Skeletal muscle satellite cell (primary cell): ENCODE results near the gene TLE4.

Source experiments
- H3K27me3 ChIP-seq: 2 replicates; pipeline ENCODE4 v1.7.0; 2013; ENCODE audit warnings: low read length; ENCODE audit not compliant: control insufficient read depth, insufficient read depth
- H3K36me3 ChIP-seq: 2 replicates; pipeline ENCODE4 v1.7.0; 2013; ENCODE audit warnings: mild to moderate bottlenecking, control low read depth, low read length; ENCODE audit not compliant: insufficient read depth
- H3K4me1 ChIP-seq: 2 replicates; pipeline ENCODE4 v1.7.0; 2013; ENCODE audit warnings: low read length; ENCODE audit not compliant: control insufficient read depth, insufficient read depth
- H3K4me2 ChIP-seq: 2 replicates; pipeline ENCODE4 v1.7.0; 2013; ENCODE audit warnings: mild to moderate bottlenecking, low read length
- H3K4me3 ChIP-seq: 2 replicates; pipeline ENCODE4 v1.7.0; 2013; ENCODE audit warnings: low read length
- H3K9ac ChIP-seq: 2 replicates; pipeline ENCODE4 v1.7.0; 2013; ENCODE audit warnings: mild to moderate bottlenecking, low read depth, low read length, moderate library complexity
- H3K9me3 ChIP-seq: replicated peaks from 2 replicates; pipeline ENCODE4 v1.7.0; 2013; ENCODE audit warnings: mild to moderate bottlenecking, control low read depth, low read length

The TLE4 gene

GRCh38 chr9:79573412-79573923, 1.7 kb downstream of the TLE4 start:
- Histone ChIP-seq H3K9me3 (no peaks in the 10 kb centered on the region), H3K27me3 (no peaks in the 10 kb centered on the region), H3K4me3 (peak overlapping the region; percentile 93), H3K4me2 (peak overlapping the region; percentile 92), H3K36me3 (no peaks in the 10 kb centered on the region), H3K9ac (peak overlapping the region; percentile 98), H3K4me1 (peaks cover 34% of the 10 kb centered on the region)

- H3K4me3 ChIP-seq, result peak overlapping the region; percentile 93
- no peaks in the 10 kb centered on the region for H3K36me3 ChIP-seq
- peak overlapping the region; percentile 98 for H3K9ac ChIP-seq
- peak overlapping the region; percentile 92 for H3K4me2 ChIP-seq
- H3K4me1 ChIP-seq, result peaks cover 41% of the 10 kb centered on the region
- H3K27me3 ChIP-seq, result no peaks in the 10 kb centered on the region
- H3K9me3 ChIP-seq, result no peaks in the 10 kb centered on the region
Measured at GRCh38 chr9:79574136-79574535, 2.4 kb downstream of the TLE4 start.

- Histone ChIP-seq H3K4me3 (peak overlapping the region; percentile 93), H3K9ac (peak overlapping the region; percentile 98), H3K9me3 (no peaks in the 10 kb centered on the region), H3K36me3 (no peaks in the 10 kb centered on the region), H3K4me2 (peak overlapping the region; percentile 92), H3K27me3 (no peaks in the 10 kb centered on the region), H3K4me1 (peaks cover 42% of the 10 kb centered on the region)
Measured at GRCh38 chr9:79574781-79575180, 3.0 kb downstream of the TLE4 start.

- H3K27me3 ChIP-seq, result no peaks in the 10 kb centered on the region
- peak overlapping the region; percentile 98 for H3K9ac ChIP-seq
- peaks cover 45% of the 10 kb centered on the region for H3K4me1 ChIP-seq
- H3K4me2 ChIP-seq, result peak overlapping the region; percentile 92
- no peaks in the 10 kb centered on the region for H3K9me3 ChIP-seq
- H3K4me3 ChIP-seq, result peak overlapping the region; percentile 93
- no peaks in the 10 kb centered on the region for H3K36me3 ChIP-seq
Measured at GRCh38 chr9:79575547-79575946, 3.8 kb downstream of the TLE4 start.

- Histone ChIP-seq H3K9me3 (no peaks in the 10 kb centered on the region), H3K9ac (peak overlapping the region; percentile 98), H3K4me1 (peaks cover 59% of the 10 kb centered on the region), H3K36me3 (peaks cover 7% of the 10 kb centered on the region), H3K27me3 (no peaks in the 10 kb centered on the region), H3K4me2 (peak overlapping the region; percentile 92), H3K4me3 (peak overlapping the region; percentile 58)
Measured at GRCh38 chr9:79577969-79578723, 6.4 kb downstream of the TLE4 start.

- peaks cover 59% of the 10 kb centered on the region for H3K4me1 ChIP-seq
- peak overlapping the region; percentile 58 for H3K4me3 ChIP-seq
- no peaks in the 10 kb centered on the region for H3K27me3 ChIP-seq
- H3K9ac ChIP-seq, result peak overlapping the region; percentile 98
- peak overlapping the region; percentile 92 for H3K4me2 ChIP-seq
- H3K9me3 ChIP-seq, result no peaks in the 10 kb centered on the region
- peaks cover 12% of the 10 kb centered on the region for H3K36me3 ChIP-seq
Measured at GRCh38 chr9:79578891-79579290, 7.1 kb downstream of the TLE4 start.

- H3K4me3 ChIP-seq, result no peak overlapping the region
- H3K9me3 ChIP-seq, result no peaks in the 10 kb centered on the region
- peaks cover 13% of the 10 kb centered on the region for H3K36me3 ChIP-seq
- H3K4me2 ChIP-seq, result peak overlapping the region; percentile 26
- H3K9ac ChIP-seq, result no peak overlapping the region
- no peaks in the 10 kb centered on the region for H3K27me3 ChIP-seq
- peaks cover 59% of the 10 kb centered on the region for H3K4me1 ChIP-seq
Measured at GRCh38 chr9:79579624-79580023, 7.9 kb downstream of the TLE4 start.

GRCh38 chr9:79580055-79580454, 8.3 kb downstream of the TLE4 start:
- H3K36me3 ChIP-seq, result peaks cover 13% of the 10 kb centered on the region
- H3K9me3 ChIP-seq, result no peaks in the 10 kb centered on the region
- no peaks in the 10 kb centered on the region for H3K27me3 ChIP-seq
- H3K4me1 ChIP-seq, result peaks cover 59% of the 10 kb centered on the region
- H3K4me3 ChIP-seq, result no peak overlapping the region
- H3K9ac ChIP-seq, result no peak overlapping the region
- peak overlapping the region; percentile 26 for H3K4me2 ChIP-seq

GRCh38 chr9:79581388-79581787, 9.6 kb downstream of the TLE4 start:
- Histone ChIP-seq H3K4me2 (peak overlapping the region; percentile 57), H3K4me3 (no peak overlapping the region), H3K9ac (no peak overlapping the region), H3K4me1 (peaks cover 49% of the 10 kb centered on the region), H3K9me3 (no peaks in the 10 kb centered on the region), H3K36me3 (peaks cover 13% of the 10 kb centered on the region), H3K27me3 (no peaks in the 10 kb centered on the region)

- H3K9ac ChIP-seq, result peak overlapping the region; percentile 25
- peaks cover 46% of the 10 kb centered on the region for H3K4me1 ChIP-seq
- H3K4me2 ChIP-seq, result peak overlapping the region; percentile 57
- peak overlapping the region; percentile 15 for H3K4me3 ChIP-seq
- H3K9me3 ChIP-seq, result no peaks in the 10 kb centered on the region
- H3K27me3 ChIP-seq, result no peaks in the 10 kb centered on the region
- H3K36me3 ChIP-seq, result peaks cover 13% of the 10 kb centered on the region
Measured at GRCh38 chr9:79581794-79582193, 10.0 kb downstream of the TLE4 start.

GRCh38 chr9:79583952-79584654, 12.3 kb downstream of the TLE4 start:
- H3K4me1 ChIP-seq, result peaks cover 23% of the 10 kb centered on the region
- no peaks in the 10 kb centered on the region for H3K9me3 ChIP-seq
- no peaks in the 10 kb centered on the region for H3K27me3 ChIP-seq
- no peak overlapping the region for H3K4me3 ChIP-seq
- no peak overlapping the region for H3K4me2 ChIP-seq
- H3K36me3 ChIP-seq, result peaks cover 18% of the 10 kb centered on the region
- no peak overlapping the region for H3K9ac ChIP-seq
